HG03520 (cell line): Measurements from ENCODE around the gene PCNX1.

ENCODE experiments used
- ATAC-seq: cut with Tn5 transposase; IDR thresholded peaks from one replicate; pipeline ENCODE4 v1.9.1; 2021; ENCODE audit warnings: mild to moderate bottlenecking, moderate library complexity; ENCODE audit not compliant: unreplicated experiment

PCNX1 gene

GRCh38 chr14:70888681-70889175 lies 18.5 kb upstream of the PCNX1 start:
- ATAC-seq, result no peak

- ATAC-seq, result no peak
Observed at GRCh38 chr14:70889555-70889954, 17.7 kb upstream of the PCNX1 start.

GRCh38 chr14:70890826-70891659 lies 16.2 kb upstream of the PCNX1 start:
- no peak for ATAC-seq

- ATAC-seq, result no peak
Observed at GRCh38 chr14:70891737-70892136, 15.5 kb upstream of the PCNX1 start.

GRCh38 chr14:70893062-70893845 lies 14.0 kb upstream of the PCNX1 start:
- ATAC-seq, result no peak

GRCh38 chr14:70893858-70894291 lies 13.4 kb upstream of the PCNX1 start:
- ATAC-seq, result no peak

- no peak for ATAC-seq
Observed at GRCh38 chr14:70894868-70895267, 12.4 kb upstream of the PCNX1 start.

- no peak for ATAC-seq
Observed at GRCh38 chr14:70896317-70896716, 10.9 kb upstream of the PCNX1 start.

- no peak for ATAC-seq
Observed at GRCh38 chr14:70896981-70897380, 10.3 kb upstream of the PCNX1 start.

GRCh38 chr14:70897464-70897863 lies 9.8 kb upstream of the PCNX1 start:
- ATAC-seq, result no peak

GRCh38 chr14:70898111-70898745 lies 9.0 kb upstream of the PCNX1 start:
- no peak for ATAC-seq

- ATAC-seq, result no peak
Observed at GRCh38 chr14:70901269-70901668, 6.0 kb upstream of the PCNX1 start.

GRCh38 chr14:70902184-70902583 lies 5.1 kb upstream of the PCNX1 start:
- no peak for ATAC-seq

GRCh38 chr14:70904373-70904772 lies 2.9 kb upstream of the PCNX1 start:
- no peak for ATAC-seq

GRCh38 chr14:70905301-70905700 lies 2.0 kb upstream of the PCNX1 start:
- ATAC-seq, result no peak

GRCh38 chr14:70906793-70907175 lies 475 bp upstream of the PCNX1 start:
- no peak for ATAC-seq

GRCh38 chr14:70907996-70908934 lies 1.0 kb downstream of the PCNX1 start:
- ATAC-seq, result peak; percentile 14

- ATAC-seq, result no peak
Observed at GRCh38 chr14:70908935-70909641, 1.8 kb downstream of the PCNX1 start.

GRCh38 chr14:70909733-70910614 lies 2.7 kb downstream of the PCNX1 start:
- ATAC-seq, result no peak
